Endothelial cell of umbilical vein (primary cell): Measurements from ENCODE around the gene NGEF.

Source experiments
- JUN ChIP-seq: IDR thresholded peaks from 2 replicates; pipeline ENCODE4 v1.6.1; 2011; ENCODE audit warnings: borderline replicate concordance, low read depth; ENCODE audit not compliant: insufficient read length, insufficient read depth
- MAX ChIP-seq: IDR thresholded peaks from 2 replicates; pipeline ENCODE4 v1.6.1; 2011; ENCODE audit not compliant: insufficient read depth, insufficient read length
- TF ChIP-seq, protein P1 (sequence below), 2 donors: IDR thresholded peaks; 1 replicate in 1 of 2; 2 replicates in 1 of 2; pipeline ENCODE4 v1.5.1; 2011; ENCODE audit warnings: low read length in 2 of 2, mild to moderate bottlenecking in 2 of 2, moderate library complexity in 2 of 2, control low read depth in 1 of 2, inconsistent platforms in 1 of 2, low read depth in 1 of 2; ENCODE audit not compliant: insufficient read depth in 1 of 2; ENCODE audit errors: extremely low read depth in 1 of 2

- TF ChIP-seq, protein P1, sequence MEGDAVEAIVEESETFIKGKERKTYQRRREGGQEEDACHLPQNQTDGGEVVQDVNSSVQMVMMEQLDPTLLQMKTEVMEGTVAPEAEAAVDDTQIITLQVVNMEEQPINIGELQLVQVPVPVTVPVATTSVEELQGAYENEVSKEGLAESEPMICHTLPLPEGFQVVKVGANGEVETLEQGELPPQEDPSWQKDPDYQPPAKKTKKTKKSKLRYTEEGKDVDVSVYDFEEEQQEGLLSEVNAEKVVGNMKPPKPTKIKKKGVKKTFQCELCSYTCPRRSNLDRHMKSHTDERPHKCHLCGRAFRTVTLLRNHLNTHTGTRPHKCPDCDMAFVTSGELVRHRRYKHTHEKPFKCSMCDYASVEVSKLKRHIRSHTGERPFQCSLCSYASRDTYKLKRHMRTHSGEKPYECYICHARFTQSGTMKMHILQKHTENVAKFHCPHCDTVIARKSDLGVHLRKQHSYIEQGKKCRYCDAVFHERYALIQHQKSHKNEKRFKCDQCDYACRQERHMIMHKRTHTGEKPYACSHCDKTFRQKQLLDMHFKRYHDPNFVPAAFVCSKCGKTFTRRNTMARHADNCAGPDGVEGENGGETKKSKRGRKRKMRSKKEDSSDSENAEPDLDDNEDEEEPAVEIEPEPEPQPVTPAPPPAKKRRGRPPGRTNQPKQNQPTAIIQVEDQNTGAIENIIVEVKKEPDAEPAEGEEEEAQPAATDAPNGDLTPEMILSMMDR (IDR thresholded peaks at IDR 0.05; ENCODE audit: extremely low read depth in 1 of 2, insufficient read depth in 1 of 2, low read depth in 1 of 2, low read length in 2 of 2) = no peak
- TF ChIP-seq MAX (no peak), JUN (no peak)
These were observed 176.1 kb downstream of the NGEF start for GRCh38 chr2:232836934-232837333.
